H7 (cell line): ENCODE data around the gene UBE3D. TPM values are rescaled to one million over a fixed set of nuclear protein-coding genes. Genes with fewer than 3 reads are reported as not detected.

Experiments used
- DNase-seq: peaks from one replicate; pipeline ENCODE4 v3.0.0; 2012
- H3K27me3 ChIP-seq: 2 replicates; pipeline ENCODE4 v1.6.0; 2011; ENCODE audit warnings: mild to moderate bottlenecking, low read length; ENCODE audit not compliant: control insufficient read depth, insufficient read depth
- H3K36me3 ChIP-seq: replicated peaks from 2 replicates; pipeline ENCODE4 v1.5.1; 2011; ENCODE audit warnings: low read length; ENCODE audit not compliant: control insufficient read depth, insufficient read depth
- H3K4me3 ChIP-seq: 2 replicates; pipeline ENCODE4 v1.5.1; 2011; ENCODE audit warnings: low read depth, mild to moderate bottlenecking, control low read depth, low read length, moderate library complexity; ENCODE audit not compliant: insufficient read depth
- total RNA-seq: library from RNA; depleted of rRNA; stranded (reverse); fragments of >200 nt; shearing (Covaris generic); gene quantifications from 2 replicates; pipeline ENCODE4 v1.2.3, GENCODE V29; 2014

UBE3D gene
- total RNA-seq, 1 experiment from 2014 or later, result 12.0 TPM

- H3K36me3 ChIP-seq, result no peaks in the 10 kb centered on the region
- no peak overlapping the region for H3K4me3 ChIP-seq
- H3K27me3 ChIP-seq, result no peaks in the 10 kb centered on the region
- no peak for DNase-seq
Measured at GRCh38 chr6:82976179-82976578, 89.5 kb downstream of the UBE3D start.

GRCh38 chr6:82971877-82972460 lies 93.7 kb downstream of the UBE3D start:
- no peak overlapping the region for H3K4me3 ChIP-seq
- no peak for DNase-seq
- no peaks in the 10 kb centered on the region for H3K36me3 ChIP-seq
- no peaks in the 10 kb centered on the region for H3K27me3 ChIP-seq

- DNase-seq, result no peak
- H3K4me3 ChIP-seq, result no peak overlapping the region
Measured at GRCh38 chr6:82970839-82971238, 94.8 kb downstream of the UBE3D start.

GRCh38 chr6:82968708-82969107 lies 96.9 kb downstream of the UBE3D start:
- no peaks in the 10 kb centered on the region for H3K27me3 ChIP-seq
- H3K36me3 ChIP-seq, result no peaks in the 10 kb centered on the region
- DNase-seq, result no peak
- no peak overlapping the region for H3K4me3 ChIP-seq

More at GRCh38 chr6:82970839-82971238, 94.8 kb downstream of the UBE3D start:
- Histone ChIP-seq H3K36me3 (no peaks in the 10 kb centered on the region), H3K27me3 (no peaks in the 10 kb centered on the region)

GRCh38 chr6:82963191-82963925 lies 102.3 kb downstream of the UBE3D start:
- Histone ChIP-seq H3K27me3 (no peaks in the 10 kb centered on the region), H3K36me3 (no peaks in the 10 kb centered on the region), H3K4me3 (no peak overlapping the region)
- no peak for DNase-seq

GRCh38 chr6:82959385-82959941 lies 106.2 kb downstream of the UBE3D start:
- H3K4me3 ChIP-seq, result no peak overlapping the region
- no peaks in the 10 kb centered on the region for H3K36me3 ChIP-seq
- H3K27me3 ChIP-seq, result no peaks in the 10 kb centered on the region
- peak; percentile 15 for DNase-seq

- no peaks in the 10 kb centered on the region for H3K27me3 ChIP-seq
Measured at GRCh38 chr6:82958551-82958950, 107.1 kb downstream of the UBE3D start.

GRCh38 chr6:82957868-82958245 lies 107.8 kb downstream of the UBE3D start:
- DNase-seq, result no peak
- Histone ChIP-seq H3K36me3 (no peaks in the 10 kb centered on the region), H3K4me3 (no peak overlapping the region), H3K27me3 (no peaks in the 10 kb centered on the region)

More at GRCh38 chr6:82958551-82958950, 107.1 kb downstream of the UBE3D start:
- H3K36me3 ChIP-seq, result no peaks in the 10 kb centered on the region
- no peak overlapping the region for H3K4me3 ChIP-seq
- no peak for DNase-seq

GRCh38 chr6:82957171-82957867 lies 108.3 kb downstream of the UBE3D start:
- H3K4me3 ChIP-seq, result no peak overlapping the region
- H3K27me3 ChIP-seq, result no peaks in the 10 kb centered on the region
- no peaks in the 10 kb centered on the region for H3K36me3 ChIP-seq
- DNase-seq, result no peak

GRCh38 chr6:82955841-82956240 lies 109.8 kb downstream of the UBE3D start:
- Histone ChIP-seq H3K4me3 (no peak overlapping the region), H3K36me3 (no peaks in the 10 kb centered on the region), H3K27me3 (no peaks in the 10 kb centered on the region)
- DNase-seq, result no peak

GRCh38 chr6:82954937-82955577 lies 110.6 kb downstream of the UBE3D start:
- no peak overlapping the region for H3K4me3 ChIP-seq
- H3K27me3 ChIP-seq, result no peaks in the 10 kb centered on the region
- DNase-seq, result no peak
- H3K36me3 ChIP-seq, result no peaks in the 10 kb centered on the region

- H3K4me3 ChIP-seq, result no peak overlapping the region
- no peaks in the 10 kb centered on the region for H3K36me3 ChIP-seq
- H3K27me3 ChIP-seq, result no peaks in the 10 kb centered on the region
- DNase-seq, result no peak
Measured at GRCh38 chr6:82954356-82954755, 111.3 kb downstream of the UBE3D start.

GRCh38 chr6:82953871-82954270 lies 111.8 kb downstream of the UBE3D start:
- DNase-seq, result no peak
- no peak overlapping the region for H3K4me3 ChIP-seq
- no peaks in the 10 kb centered on the region for H3K36me3 ChIP-seq
- H3K27me3 ChIP-seq, result no peaks in the 10 kb centered on the region

- H3K4me3 ChIP-seq, result no peak overlapping the region
- H3K36me3 ChIP-seq, result no peaks in the 10 kb centered on the region
- H3K27me3 ChIP-seq, result no peaks in the 10 kb centered on the region
- no peak for DNase-seq
Measured at GRCh38 chr6:82951935-82952334, 113.7 kb downstream of the UBE3D start.
